HL-60 (cell line): ENCODE measurements around the gene TUBA3D.
"Not testable (repeated sequence)": the region's sequence is repeated elsewhere in the genome, so short reads cannot be mapped to it uniquely, and the experiment has no call there.

Source experiments
- GABPA ChIP-seq: IDR thresholded peaks from 2 replicates; pipeline ENCODE4 v1.6.1; 2012; ENCODE audit warnings: low read depth
- POLR2AphosphoS5 ChIP-seq: IDR thresholded peaks from 2 replicates; pipeline ENCODE4 v1.6.1; 2012; ENCODE audit warnings: low read depth
- TF ChIP-seq, protein P1 (sequence below): IDR thresholded peaks from one replicate; pipeline ENCODE4 v1.5.1; 2011; ENCODE audit warnings: low read length, control low read depth, inconsistent platforms; ENCODE audit not compliant: insufficient read depth

DNA sequence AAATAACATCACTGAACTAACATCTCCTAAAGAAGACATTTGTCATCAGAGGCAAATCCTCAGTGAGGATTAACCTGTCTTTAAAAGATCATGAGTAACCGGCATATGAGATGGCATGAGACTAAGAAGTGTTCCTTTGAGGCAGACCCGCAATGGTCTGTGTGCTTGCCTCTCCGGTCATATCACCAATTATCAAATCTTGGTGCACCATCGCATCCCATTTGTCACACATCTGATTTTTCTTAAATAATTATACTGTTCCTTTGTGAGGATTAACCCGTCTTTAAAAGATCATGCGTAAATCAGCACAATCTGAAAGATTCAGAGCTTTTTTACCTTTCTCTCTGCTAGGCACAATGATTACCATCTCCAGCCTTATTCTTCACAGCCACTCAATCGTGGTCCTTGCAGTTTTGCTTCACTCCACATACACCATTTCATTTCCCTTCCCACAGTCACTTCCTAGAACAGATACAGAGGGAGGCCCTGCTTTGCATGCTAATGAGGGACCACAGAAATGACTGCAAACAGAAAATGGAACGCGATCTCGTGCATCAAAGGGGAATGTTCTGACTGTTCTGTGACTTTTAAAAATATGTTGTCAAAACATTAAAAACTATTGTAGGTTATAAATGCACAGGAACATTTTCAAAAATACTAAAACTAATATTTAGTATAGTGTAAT lies 24.5 kb upstream of the TUBA3D start:
- TF ChIP-seq, protein P1, sequence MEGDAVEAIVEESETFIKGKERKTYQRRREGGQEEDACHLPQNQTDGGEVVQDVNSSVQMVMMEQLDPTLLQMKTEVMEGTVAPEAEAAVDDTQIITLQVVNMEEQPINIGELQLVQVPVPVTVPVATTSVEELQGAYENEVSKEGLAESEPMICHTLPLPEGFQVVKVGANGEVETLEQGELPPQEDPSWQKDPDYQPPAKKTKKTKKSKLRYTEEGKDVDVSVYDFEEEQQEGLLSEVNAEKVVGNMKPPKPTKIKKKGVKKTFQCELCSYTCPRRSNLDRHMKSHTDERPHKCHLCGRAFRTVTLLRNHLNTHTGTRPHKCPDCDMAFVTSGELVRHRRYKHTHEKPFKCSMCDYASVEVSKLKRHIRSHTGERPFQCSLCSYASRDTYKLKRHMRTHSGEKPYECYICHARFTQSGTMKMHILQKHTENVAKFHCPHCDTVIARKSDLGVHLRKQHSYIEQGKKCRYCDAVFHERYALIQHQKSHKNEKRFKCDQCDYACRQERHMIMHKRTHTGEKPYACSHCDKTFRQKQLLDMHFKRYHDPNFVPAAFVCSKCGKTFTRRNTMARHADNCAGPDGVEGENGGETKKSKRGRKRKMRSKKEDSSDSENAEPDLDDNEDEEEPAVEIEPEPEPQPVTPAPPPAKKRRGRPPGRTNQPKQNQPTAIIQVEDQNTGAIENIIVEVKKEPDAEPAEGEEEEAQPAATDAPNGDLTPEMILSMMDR, result not testable (repeated sequence)
- TF ChIP-seq POLR2AphosphoS5, GABPA: not testable (repeated sequence)
